COLO668 (cell line): ENCODE results near the gene CIAO2B.
A peak's percentile ranks its signal among the peaks of the same experiment; 100 is the strongest.
"Not testable (repeated sequence)": the region's sequence is repeated elsewhere in the genome, so short reads cannot be mapped to it uniquely, and the experiment has no call there.

Source experiments
- DNase-seq: peaks from one replicate; lab custom pipeline; 2025; ENCODE audit not compliant: unreplicated experiment; lab: John Stamatoyannopoulos, UW

CIAO2B gene

DNA sequence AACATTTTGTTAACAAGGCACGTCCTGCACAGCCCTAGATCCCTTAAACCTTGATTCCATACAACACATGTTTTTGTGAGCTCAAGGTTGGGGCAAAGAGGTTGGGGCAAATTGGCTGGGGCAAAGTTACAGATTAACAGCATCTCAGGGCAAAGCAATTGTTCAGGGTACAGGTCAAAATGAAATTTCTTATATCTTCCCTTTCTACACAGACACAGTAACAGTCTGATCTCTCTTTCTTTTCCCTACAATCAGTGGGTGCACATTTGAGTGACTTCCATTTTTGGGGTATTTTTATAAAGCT is 21.9 kb upstream of the CIAO2B start:
- not testable (repeated sequence) for DNase-seq

GRCh38 chr16:66955363-66956153 is 21.4 kb upstream of the CIAO2B start:
- not testable (repeated sequence) for DNase-seq

DNA sequence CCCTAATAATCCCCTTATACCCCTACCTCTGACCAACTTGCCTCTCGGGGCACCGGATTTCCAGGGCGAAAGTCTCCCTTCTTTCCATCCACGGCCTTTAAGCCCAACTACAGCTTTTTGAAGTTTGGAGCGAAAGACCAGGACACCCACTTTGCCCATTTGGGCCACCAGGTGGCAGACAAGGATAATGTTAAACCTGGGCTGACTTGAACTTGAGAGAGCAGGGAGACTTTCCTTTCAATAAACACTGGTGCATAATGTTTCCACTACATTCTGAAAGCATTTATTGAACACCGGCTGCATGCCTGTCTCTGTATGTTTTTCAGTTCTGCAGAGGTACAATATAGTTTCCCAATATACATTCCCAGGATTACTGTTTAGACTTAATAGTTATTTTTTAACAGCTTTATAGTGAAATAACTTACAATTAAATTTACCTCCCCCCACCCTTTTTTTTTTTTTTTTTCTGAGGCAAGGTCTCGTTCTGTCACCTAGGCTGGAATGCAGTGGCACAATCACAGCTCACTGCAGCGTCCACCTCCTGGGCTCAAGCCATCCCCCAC is 20.0 kb upstream of the CIAO2B start:
- peak; percentile 76 for DNase-seq

- DNase-seq: peak; percentile 9
These were observed 19.4 kb upstream of the CIAO2B start for GRCh38 chr16:66953462-66954096.

GRCh38 chr16:66952430-66953110 is 18.4 kb upstream of the CIAO2B start:
- peak; percentile 5 for DNase-seq

GRCh38 chr16:66950971-66951790 is 17.0 kb upstream of the CIAO2B start:
- DNase-seq: no peak

GRCh38 chr16:66950437-66950836 is 16.2 kb upstream of the CIAO2B start:
- no peak for DNase-seq

GRCh38 chr16:66949472-66949871 is 15.3 kb upstream of the CIAO2B start:
- no peak for DNase-seq

GRCh38 chr16:66948837-66949225 is 14.6 kb upstream of the CIAO2B start:
- no peak for DNase-seq

DNA sequence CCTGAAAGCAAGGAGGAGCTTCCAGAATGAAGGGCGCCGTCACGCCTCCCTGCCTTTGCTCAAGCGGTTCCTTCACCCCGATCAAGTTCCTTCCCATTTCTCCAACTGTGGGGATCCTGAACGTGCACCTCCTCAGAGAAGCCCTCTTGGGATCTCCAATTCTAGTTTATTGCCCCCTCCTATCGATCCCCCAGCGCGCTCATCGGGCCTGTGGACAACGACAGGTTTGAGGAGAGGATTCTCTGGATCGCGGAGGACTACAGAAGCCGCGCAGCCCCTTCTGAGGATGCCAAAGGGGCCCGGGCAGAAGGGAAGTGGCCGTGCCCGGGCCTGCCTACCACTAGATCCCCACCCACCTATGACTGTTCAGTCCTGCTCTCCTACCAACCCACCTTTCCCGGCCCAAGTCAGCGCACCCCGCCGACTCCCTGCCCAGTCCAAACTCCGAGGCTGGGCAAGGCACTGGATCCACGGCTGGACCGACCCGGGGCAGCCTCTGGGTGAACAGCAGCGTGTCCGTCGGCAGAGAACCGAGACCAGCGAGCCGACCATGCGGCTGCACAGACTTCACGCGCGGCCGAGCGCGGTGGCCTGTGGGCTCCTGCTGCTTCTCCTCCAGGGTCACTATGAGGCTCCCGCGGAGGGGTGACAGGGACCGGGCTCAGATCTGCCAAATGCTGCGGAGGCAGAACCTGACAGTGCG is 14.1 kb upstream of the CIAO2B start:
- peak; percentile 12 for DNase-seq

DNA sequence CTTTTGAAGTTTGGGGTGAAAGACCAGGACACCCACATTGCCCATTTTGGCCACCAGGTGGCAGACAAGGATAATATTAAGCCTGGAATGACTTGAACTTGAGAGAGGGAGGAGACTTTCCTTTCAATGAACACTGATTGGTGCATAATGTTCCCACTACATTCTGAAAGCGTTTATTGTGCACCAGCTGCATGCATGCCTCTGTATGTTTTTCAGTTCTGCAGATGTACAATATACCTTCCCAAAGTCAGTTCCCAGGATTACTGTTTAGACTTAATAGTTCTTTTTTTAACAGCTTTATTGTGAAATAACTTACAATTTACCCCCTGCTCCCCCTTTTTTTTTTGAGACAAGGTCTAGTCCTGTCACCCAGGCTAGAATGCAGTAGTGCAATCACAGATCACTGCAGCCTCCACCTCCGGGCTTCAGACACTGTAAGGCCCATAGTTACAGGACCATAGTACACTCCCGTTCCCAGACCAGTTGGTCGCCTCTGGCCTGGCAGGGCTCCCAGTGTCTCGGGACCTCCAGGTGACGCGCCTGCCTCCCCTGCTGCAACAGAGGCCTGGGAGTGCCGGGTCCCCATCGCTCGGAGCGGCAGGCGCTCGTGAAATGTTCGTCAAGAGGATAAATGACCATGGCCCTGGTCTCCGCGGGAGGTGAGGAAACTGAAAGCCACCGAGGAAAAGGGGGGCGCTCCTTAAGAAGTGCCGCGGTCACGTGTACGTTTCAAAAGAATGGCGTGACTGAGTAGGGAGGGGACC is 13.3 kb upstream of the CIAO2B start:
- DNase-seq: peak; percentile 79

DNA sequence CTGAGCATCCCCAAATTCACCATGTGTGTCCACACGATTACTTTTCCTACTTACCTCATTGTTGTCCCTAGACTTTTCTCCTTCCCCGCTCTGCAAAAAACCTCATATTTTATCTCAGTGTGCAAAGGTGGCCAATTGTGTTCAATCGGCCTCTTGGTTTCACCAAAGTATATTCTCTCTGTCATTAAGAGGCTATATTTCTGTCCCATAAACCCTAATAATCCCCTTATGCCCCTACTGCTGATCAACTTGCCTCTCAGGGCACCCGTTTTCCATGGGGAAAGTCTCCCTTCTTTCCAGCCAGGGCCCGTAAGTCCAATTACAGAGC is 12.7 kb upstream of the CIAO2B start:
- DNase-seq: no peak

- DNase-seq: no peak
These were observed 12.3 kb upstream of the CIAO2B start for GRCh38 chr16:66946541-66946940.

DNA sequence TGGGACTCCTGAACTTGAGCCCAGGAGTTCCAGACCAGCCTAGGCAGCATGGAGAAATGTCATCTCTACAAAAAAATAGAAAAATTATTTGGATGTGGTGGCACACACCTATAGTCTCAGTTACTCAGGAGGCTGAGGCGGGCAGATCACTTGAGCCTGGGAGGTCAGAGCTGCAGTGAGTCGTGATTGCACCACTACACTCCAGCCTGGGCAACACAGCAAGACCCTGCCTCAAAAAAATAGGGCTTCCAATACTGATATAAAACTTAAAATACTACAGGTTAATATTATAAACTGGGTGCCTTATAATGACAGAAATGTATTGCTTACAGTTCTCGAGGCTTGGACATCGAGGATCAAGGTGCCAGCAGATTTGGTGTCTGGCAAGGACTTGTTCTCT is 11.7 kb upstream of the CIAO2B start:
- no peak for DNase-seq

DNA sequence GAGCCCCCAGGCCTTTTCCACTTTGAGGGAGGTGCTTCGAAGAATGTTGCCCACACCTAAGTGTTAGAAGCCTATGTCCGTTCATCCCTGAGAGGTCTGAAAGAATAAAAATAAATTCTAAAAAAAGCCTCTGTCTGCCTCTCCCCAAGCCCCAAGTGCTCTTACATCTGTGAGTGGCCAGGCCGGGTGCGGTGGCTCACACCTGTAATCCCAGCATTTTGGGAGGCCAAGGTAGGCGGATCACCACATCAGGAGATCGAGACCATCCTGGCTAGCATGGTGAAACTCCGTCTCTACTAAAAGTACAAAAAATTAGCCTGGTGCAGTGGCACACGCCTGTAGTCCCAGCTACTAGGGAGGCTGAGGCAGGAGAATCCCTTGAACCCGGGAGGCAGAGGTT is 10.8 kb upstream of the CIAO2B start:
- not testable (repeated sequence) for DNase-seq

DNA sequence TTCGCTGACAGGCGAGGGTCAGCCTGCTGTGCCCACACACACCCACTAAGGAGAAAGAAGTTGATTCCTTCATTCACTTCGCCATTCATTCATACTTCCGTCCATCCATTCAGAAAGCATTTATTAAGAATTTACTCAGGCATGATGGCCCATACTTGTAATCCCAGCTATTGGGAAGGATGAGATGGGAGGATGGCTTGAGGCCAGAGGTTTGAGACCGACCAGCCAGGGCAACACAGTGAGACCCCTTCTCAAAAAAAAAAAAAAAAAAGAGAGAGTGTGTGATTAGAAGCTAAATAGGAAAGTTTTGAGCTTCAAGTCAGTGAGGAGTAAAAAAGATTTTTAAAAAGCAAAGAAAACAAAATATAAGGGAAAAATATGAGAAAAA is 9.8 kb upstream of the CIAO2B start:
- no peak for DNase-seq

GRCh38 chr16:66943426-66944053 is 9.3 kb upstream of the CIAO2B start:
- no peak for DNase-seq

- DNase-seq: no peak
These were observed 8.8 kb upstream of the CIAO2B start for GRCh38 chr16:66942981-66943380.

DNA sequence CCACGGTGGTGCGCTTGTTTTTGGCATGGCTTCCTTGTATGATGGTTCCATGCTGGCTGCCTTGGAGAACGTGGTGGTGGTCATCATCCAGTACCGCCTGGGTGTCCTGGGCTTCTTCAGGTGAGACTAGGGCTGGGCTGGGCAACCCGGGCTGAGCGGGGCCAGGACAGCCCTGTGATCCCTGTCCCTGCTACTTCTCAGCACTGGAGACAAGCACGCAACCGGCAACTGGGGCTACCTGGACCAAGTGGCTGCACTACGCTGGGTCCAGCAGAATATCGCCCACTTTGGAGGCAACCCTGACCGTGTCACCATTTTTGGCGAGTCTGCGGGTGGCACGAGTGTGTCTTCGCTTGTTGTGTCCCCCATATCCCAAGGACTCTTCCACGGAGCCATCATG is 6.0 kb upstream of the CIAO2B start:
- no peak for DNase-seq
